ENCODE results near the gene ASCC1.

DNA sequence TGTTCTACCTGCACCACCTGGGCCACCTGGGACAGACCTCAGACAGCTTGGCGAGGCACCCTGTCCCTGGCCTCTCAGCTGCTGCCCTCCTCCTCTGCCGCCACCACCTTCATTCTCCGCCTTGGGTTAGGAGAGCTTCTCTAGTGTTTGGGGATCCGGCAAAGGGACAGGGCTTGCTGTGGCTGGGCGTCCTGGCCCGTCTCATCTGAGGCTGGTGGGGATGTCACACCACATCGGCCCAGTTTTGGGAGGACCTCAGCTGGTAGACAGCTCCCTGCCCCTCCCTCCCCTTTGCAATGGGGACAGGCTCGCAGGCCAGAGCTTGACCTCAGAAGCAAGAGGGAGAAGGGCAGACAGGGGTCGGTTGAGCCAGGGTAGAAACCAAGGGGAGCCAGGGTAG lies 154.1 kb downstream of the ASCC1 start:
- TF ChIP-seq, protein P1, sequence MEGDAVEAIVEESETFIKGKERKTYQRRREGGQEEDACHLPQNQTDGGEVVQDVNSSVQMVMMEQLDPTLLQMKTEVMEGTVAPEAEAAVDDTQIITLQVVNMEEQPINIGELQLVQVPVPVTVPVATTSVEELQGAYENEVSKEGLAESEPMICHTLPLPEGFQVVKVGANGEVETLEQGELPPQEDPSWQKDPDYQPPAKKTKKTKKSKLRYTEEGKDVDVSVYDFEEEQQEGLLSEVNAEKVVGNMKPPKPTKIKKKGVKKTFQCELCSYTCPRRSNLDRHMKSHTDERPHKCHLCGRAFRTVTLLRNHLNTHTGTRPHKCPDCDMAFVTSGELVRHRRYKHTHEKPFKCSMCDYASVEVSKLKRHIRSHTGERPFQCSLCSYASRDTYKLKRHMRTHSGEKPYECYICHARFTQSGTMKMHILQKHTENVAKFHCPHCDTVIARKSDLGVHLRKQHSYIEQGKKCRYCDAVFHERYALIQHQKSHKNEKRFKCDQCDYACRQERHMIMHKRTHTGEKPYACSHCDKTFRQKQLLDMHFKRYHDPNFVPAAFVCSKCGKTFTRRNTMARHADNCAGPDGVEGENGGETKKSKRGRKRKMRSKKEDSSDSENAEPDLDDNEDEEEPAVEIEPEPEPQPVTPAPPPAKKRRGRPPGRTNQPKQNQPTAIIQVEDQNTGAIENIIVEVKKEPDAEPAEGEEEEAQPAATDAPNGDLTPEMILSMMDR (conservative IDR thresholded peaks at IDR 0.05), result no peak
- TF ChIP-seq ZFX (IDR thresholded peaks at IDR 0.05), result no peak
